GM12878 (cell line): Measurements from ENCODE around the gene PPP1R36.

Experiments used
- ASH2L ChIP-seq: fragments of 300-600, 200-600 bp; sonication (generic); IDR thresholded peaks from 2 replicates; pipeline ENCODE4 v1.6.1; 2017; ENCODE audit warnings: low read depth, mild to moderate bottlenecking, borderline replicate concordance
- CTCF ChIP-seq, 3 experiments: IDR thresholded peaks in 2 of 3; conservative IDR thresholded peaks in 1 of 3; 2 replicates each; pipeline ENCODE4 v1.5.1; 2011; ENCODE audit warnings: low read depth in 3 of 3, low read length in 3 of 3, mild to moderate bottlenecking in 3 of 3, control low read depth in 2 of 3, moderate library complexity in 2 of 3, inconsistent platforms in 1 of 3, mixed read lengths in 1 of 3; ENCODE audit not compliant: control insufficient read depth in 2 of 3, insufficient read depth in 1 of 3; ENCODE audit errors: extremely low read depth in 1 of 3
- IRF4 ChIP-seq: IDR thresholded peaks from 2 replicates; pipeline ENCODE4 v1.6.1; 2011; ENCODE audit warnings: low read depth, low read length
- REST ChIP-seq: IDR thresholded peaks from 2 replicates; pipeline ENCODE4 v1.6.1; 2012; ENCODE audit warnings: mild to moderate bottlenecking, low read depth, low read length
- SPI1 ChIP-seq: IDR thresholded peaks from 2 replicates; pipeline ENCODE4 v1.6.1; 2011; ENCODE audit warnings: low read depth, mild to moderate bottlenecking, low read length, moderate library complexity, borderline replicate concordance; ENCODE audit not compliant: insufficient read depth
- SUZ12 ChIP-seq: fragments of 200-600 bp; sonication (generic); IDR thresholded peaks from one replicate; pipeline ENCODE4 v1.6.1; 2018; ENCODE audit warnings: antibody characterized with exemption, mild to moderate bottlenecking; ENCODE audit not compliant: unreplicated experiment
- TAF1 ChIP-seq: IDR thresholded peaks from 2 replicates; pipeline ENCODE4 v1.6.1; 2011; ENCODE audit warnings: mild to moderate bottlenecking, low read depth, low read length, borderline replicate concordance
- YBX1 ChIP-seq: fragments of 450-650 bp; IDR thresholded peaks from 2 replicates; pipeline ENCODE4 v1.6.1; 2016; ENCODE audit warnings: antibody characterized with exemption

- TF ChIP-seq YBX1 (no peak), TAF1 (no peak), ASH2L (no peak), SUZ12 (no peak), REST (no peak), CTCF (IDR thresholded peaks at IDR 0.05 in 2 of 3, conservative IDR thresholded peaks at IDR 0.05 in 1 of 3; ENCODE audit: control insufficient read depth in 2 of 3, extremely low read depth in 1 of 3, insufficient read depth in 1 of 3, low read depth in 3 of 3, low read length in 3 of 3) (no peak), IRF4 (no peak), SPI1 (no peak)
Measured at GRCh38 chr14:64500088-64500487, 49.7 kb upstream of the PPP1R36 start.
